ENCODE measurements around the gene PTPRT.

DNA sequence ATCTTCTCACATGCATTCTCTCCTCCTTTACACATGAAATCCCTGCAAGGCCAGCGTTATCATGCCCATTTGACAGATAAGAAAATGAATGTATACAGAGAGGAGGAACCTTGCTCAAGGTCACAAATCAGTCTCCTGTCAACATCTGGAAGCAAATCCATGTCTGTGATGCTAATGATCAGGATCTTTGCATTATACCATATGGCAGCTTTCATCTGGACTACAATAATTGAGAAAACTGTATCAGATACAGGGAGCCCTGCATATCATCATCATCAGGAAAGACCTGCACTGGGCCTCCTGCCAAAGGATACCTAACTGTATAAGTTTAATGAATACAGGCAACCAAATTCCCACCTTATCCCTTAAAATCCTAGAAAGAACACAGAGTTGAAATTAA is 213.7 kb downstream of the PTPRT start:
- TF ChIP-seq, protein P1, sequence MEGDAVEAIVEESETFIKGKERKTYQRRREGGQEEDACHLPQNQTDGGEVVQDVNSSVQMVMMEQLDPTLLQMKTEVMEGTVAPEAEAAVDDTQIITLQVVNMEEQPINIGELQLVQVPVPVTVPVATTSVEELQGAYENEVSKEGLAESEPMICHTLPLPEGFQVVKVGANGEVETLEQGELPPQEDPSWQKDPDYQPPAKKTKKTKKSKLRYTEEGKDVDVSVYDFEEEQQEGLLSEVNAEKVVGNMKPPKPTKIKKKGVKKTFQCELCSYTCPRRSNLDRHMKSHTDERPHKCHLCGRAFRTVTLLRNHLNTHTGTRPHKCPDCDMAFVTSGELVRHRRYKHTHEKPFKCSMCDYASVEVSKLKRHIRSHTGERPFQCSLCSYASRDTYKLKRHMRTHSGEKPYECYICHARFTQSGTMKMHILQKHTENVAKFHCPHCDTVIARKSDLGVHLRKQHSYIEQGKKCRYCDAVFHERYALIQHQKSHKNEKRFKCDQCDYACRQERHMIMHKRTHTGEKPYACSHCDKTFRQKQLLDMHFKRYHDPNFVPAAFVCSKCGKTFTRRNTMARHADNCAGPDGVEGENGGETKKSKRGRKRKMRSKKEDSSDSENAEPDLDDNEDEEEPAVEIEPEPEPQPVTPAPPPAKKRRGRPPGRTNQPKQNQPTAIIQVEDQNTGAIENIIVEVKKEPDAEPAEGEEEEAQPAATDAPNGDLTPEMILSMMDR (IDR thresholded peaks at IDR 0.05): no peak
- no peak for TF ChIP-seq POLR2A (IDR thresholded peaks at IDR 0.05)
